K562 treated with DMSO at 1 percent for 12 hours (cell line): ENCODE data around the gene PPIE. TPM values are rescaled to one million over a fixed set of nuclear protein-coding genes. Genes with fewer than 3 reads are reported as not detected.

Experiments
- total RNA-seq: library from RNA; unstranded; fragments of 300-600 nt; gene quantifications from 2 replicates; pipeline ENCODE4 v1.2.3, GENCODE V29; 2022; ENCODE audit not compliant: insufficient read depth

Gene PPIE
- total RNA-seq, result 115 and 122 TPM in 2 replicates

GRCh38 chr1:39738622-39739366 is at the start of gene PPIE:
PPIE (plus strand) TSS chr1:39738882; CDS start chr1:39738901, 19 bp downstream.

GRCh38 chr1:39691383-39692151 is 47.1 kb upstream of the PPIE start, which contains the start of gene HPCAL4:
HPCAL4 (minus strand) TSS chr1:39691433; CDS start chr1:39684603, 6,830 bp downstream.

GRCh38 chr1:39771022-39771532 is 32.4 kb downstream of the PPIE start, which contains the start of gene OXCT2:
OXCT2 (minus strand) TSS chr1:39771348; CDS start chr1:39771255, 93 bp downstream.

GRCh38 chr1:39788758-39789570 is 50.3 kb downstream of the PPIE start, which contains the start of gene BMP8B:
BMP8B (minus strand) TSS chr1:39788865; CDS start chr1:39788485, 380 bp downstream.

Other genes starting within 250 kb of the PPIE start
- 0.67 TPM in 1 of 2 replicates, not detected in the other for gene BMP8A, start 247.2 kb upstream of the PPIE start, total RNA-seq
- gene PABPC4, start 162.1 kb upstream of the PPIE start, total RNA-seq, result 98.1 and 191 TPM in 2 replicates
- gene HEYL, start 99.2 kb upstream of the PPIE start, total RNA-seq, result 0.69 and 2.0 TPM in 2 replicates
- gene NT5C1A, start 66.8 kb upstream of the PPIE start, total RNA-seq, result not detected in 2 replicates
- not detected in 2 replicates for gene HPCAL4, start 47.4 kb upstream of the PPIE start, total RNA-seq
- gene OXCT2, start 32.5 kb downstream of the PPIE start, total RNA-seq, result 0.63 and 2.0 TPM in 2 replicates
- 0.41 and 1.7 TPM in 2 replicates for gene BMP8B, start 50.0 kb downstream of the PPIE start, total RNA-seq
- 21.1 and 36.2 TPM in 2 replicates for gene TRIT1, start 144.6 kb downstream of the PPIE start, total RNA-seq
- 10.6 and 20.4 TPM in 2 replicates for gene MYCL, start 163.0 kb downstream of the PPIE start, total RNA-seq
- not detected in 2 replicates for gene MFSD2A, start 216.3 kb downstream of the PPIE start, total RNA-seq